ENCODE results near the gene COMMD3. TPM values are rescaled to one million over a fixed set of nuclear protein-coding genes. Genes with fewer than 3 reads are reported as not detected.

Gene COMMD3
- total and polyA plus RNA-seq, 9 of the 15 experiments (the other 6 are each of a cell fraction or from before 2014, with no cell fraction given): 50.7 to 217 (median 80.1) TPM

DNA sequence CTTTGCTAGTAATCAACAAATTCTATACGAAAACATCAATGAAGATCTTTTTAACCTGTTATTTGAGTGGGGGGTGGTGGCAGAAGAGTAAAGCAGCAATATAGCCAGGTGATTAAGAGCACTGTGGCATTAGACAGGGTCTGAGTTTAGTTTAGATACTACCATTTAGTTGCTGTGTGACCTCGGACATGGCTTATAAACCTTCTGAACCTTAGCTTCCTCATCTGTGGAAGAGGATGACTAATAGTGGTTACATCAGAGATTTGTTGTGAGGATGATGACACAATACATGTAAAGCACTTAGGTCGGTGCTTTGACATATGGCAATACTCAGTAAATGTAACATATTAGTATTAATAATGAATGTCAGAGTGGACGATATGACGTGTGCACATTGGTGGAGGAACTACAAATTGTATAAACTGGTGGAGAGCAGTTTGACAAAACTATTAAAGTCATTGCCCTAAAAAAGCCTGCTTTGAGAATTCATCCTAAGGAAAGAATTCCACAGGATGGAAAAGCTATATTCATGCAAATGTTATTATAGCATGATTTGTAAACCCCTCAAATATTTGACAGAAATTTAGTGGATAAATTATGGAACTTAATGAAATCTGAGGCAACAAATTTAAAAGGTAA, 53.4 kb downstream of the COMMD3 start (continued):
- peak; percentile 75; the same call in 1 of the 2 replicates for TF ChIP-seq SMARCA4 (IDR thresholded peaks at IDR 0.05)
- TF ChIP-seq RFX5 (IDR thresholded peaks at IDR 0.05; ENCODE audit: low read depth, low read length): no peak
- peak; percentile 67; the same call in 1 of the 2 replicates for TF ChIP-seq CC2D1A (IDR thresholded peaks at IDR 0.05)
- TF ChIP-seq BHLHE40 (IDR thresholded peaks at IDR 0.05; ENCODE audit: low read length): no peak
- TF ChIP-seq KDM1A (IDR thresholded peaks at IDR 0.05): peak; percentile 43 to 75; a peak in 3 of 4 replicates
- TF ChIP-seq, protein P1, sequence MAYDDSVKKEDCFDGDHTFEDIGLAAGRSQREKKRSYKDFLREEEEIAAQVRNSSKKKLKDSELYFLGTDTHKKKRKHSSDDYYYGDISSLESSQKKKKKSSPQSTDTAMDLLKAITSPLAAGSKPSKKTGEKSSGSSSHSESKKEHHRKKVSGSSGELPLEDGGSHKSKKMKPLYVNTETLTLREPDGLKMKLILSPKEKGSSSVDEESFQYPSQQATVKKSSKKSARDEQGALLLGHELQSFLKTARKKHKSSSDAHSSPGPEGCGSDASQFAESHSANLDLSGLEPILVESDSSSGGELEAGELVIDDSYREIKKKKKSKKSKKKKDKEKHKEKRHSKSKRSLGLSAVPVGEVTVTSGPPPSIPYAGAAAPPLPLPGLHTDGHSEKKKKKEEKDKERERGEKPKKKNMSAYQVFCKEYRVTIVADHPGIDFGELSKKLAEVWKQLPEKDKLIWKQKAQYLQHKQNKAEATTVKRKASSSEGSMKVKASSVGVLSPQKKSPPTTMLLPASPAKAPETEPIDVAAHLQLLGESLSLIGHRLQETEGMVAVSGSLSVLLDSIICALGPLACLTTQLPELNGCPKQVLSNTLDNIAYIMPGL (CRISPR knock-in tag; IDR thresholded peaks at IDR 0.05): no peak
- no peak for TF ChIP-seq BRF1 (IDR thresholded peaks at IDR 0.05; ENCODE audit: borderline replicate concordance, extremely low read depth, insufficient read length)
- TF ChIP-seq DPF2 (IDR thresholded peaks at IDR 0.05): peak; percentile 69
- TF ChIP-seq HDGF (IDR thresholded peaks at IDR 0.05): 0 out of 2 replicates have a peak, but pooled peaks have one; percentile 47
- no peak for TF ChIP-seq SRF (CRISPR knock-in tag; IDR thresholded peaks at IDR 0.05)
- TF ChIP-seq, protein P2, sequence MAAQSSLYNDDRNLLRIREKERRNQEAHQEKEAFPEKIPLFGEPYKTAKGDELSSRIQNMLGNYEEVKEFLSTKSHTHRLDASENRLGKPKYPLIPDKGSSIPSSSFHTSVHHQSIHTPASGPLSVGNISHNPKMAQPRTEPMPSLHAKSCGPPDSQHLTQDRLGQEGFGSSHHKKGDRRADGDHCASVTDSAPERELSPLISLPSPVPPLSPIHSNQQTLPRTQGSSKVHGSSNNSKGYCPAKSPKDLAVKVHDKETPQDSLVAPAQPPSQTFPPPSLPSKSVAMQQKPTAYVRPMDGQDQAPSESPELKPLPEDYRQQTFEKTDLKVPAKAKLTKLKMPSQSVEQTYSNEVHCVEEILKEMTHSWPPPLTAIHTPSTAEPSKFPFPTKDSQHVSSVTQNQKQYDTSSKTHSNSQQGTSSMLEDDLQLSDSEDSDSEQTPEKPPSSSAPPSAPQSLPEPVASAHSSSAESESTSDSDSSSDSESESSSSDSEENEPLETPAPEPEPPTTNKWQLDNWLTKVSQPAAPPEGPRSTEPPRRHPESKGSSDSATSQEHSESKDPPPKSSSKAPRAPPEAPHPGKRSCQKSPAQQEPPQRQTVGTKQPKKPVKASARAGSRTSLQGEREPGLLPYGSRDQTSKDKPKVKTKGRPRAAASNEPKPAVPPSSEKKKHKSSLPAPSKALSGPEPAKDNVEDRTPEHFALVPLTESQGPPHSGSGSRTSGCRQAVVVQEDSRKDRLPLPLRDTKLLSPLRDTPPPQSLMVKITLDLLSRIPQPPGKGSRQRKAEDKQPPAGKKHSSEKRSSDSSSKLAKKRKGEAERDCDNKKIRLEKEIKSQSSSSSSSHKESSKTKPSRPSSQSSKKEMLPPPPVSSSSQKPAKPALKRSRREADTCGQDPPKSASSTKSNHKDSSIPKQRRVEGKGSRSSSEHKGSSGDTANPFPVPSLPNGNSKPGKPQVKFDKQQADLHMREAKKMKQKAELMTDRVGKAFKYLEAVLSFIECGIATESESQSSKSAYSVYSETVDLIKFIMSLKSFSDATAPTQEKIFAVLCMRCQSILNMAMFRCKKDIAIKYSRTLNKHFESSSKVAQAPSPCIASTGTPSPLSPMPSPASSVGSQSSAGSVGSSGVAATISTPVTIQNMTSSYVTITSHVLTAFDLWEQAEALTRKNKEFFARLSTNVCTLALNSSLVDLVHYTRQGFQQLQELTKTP (IDR thresholded peaks at IDR 0.05; ENCODE audit: low read depth in 1 of 2, partially characterized antibody in 2 of 2): no peak
- TF ChIP-seq GATAD2A (IDR thresholded peaks at IDR 0.05): 0 out of 2 replicates have a peak, but pooled peaks have one; percentile 31
- TF ChIP-seq PML (IDR thresholded peaks at IDR 0.05; ENCODE audit: low read length): no peak
- peak; percentile 88 for TF ChIP-seq CEBPG (CRISPR knock-in tag; IDR thresholded peaks at IDR 0.05)
- TF ChIP-seq CEBPG (tag; conservative IDR thresholded peaks at IDR 0.05 in 1 of 2, IDR thresholded peaks at IDR 0.05 in 1 of 2): peak; percentile 86 to 97
- no peak for TF ChIP-seq TOE1 (IDR thresholded peaks at IDR 0.05; ENCODE audit: borderline replicate concordance)
- TF ChIP-seq TOE1 (CRISPR knock-in tag; IDR thresholded peaks at IDR 0.05; ENCODE audit: borderline replicate concordance, low read depth): no peak
- no peak for TF ChIP-seq ZFPM2 (CRISPR knock-in tag; IDR thresholded peaks at IDR 0.05)
- TF ChIP-seq ZBTB17 (CRISPR knock-in tag; IDR thresholded peaks at IDR 0.05): no peak
- no peak for TF ChIP-seq PRMT5 (CRISPR knock-in tag; IDR thresholded peaks at IDR 0.05)
- TF ChIP-seq, protein P3, sequence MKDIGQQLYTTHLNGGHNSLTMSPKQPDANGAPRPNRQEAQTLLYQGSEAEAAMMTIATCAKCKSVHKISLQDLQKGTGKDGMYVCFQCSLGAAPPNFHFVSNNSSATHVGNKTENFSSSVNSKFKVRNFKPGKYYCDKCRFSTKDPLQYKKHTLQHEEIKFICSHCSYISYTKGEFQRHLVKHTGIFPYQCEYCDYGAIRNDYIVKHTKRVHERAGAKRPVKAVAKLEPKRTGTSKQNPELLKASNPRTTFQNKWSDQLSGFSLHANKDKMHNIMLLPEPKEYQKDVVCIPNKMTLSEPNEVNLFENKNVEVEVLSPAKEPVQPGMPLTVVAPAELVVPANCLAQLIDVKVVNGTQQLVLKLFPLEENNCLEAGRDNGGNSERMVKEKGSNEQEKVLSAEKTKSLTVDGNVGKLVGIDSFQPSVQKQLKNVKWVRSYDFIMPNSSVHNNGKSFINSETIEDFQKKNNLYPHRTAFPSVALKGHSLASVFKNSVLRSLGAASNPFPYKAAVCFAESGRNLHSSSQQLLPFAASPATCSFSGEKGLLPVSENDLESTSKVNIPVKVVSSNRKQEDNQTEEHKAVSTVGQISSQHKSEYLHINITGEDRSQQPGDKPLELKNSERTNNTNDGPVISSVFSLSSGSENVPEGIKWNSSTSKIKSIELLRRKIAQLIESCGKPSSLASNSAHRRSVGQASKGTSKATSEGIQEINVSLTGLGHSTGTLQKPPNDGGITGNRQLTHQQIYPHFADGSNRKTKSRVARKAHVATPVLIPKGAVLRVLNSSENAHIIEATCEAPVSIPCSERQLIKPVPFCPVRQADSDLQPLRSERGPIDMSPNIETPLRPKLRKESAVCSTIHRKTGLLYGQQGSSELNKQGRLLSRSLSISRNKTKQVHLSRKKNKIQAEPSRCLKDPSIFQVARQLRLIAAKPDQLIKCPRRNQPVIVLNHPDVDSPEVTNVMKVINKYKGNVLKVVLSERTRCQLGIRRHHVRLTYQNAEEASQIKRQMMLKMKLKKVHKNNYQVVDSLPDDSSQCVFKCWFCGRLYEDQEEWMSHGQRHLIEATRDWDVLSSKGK (CRISPR knock-in tag; IDR thresholded peaks at IDR 0.05): no peak
- no peak for TF ChIP-seq CBFB (CRISPR knock-in tag; IDR thresholded peaks at IDR 0.05)

Measured in K562 (cell line).